ENCODE data around the gene DCDC1.

The DCDC1 gene

DNA sequence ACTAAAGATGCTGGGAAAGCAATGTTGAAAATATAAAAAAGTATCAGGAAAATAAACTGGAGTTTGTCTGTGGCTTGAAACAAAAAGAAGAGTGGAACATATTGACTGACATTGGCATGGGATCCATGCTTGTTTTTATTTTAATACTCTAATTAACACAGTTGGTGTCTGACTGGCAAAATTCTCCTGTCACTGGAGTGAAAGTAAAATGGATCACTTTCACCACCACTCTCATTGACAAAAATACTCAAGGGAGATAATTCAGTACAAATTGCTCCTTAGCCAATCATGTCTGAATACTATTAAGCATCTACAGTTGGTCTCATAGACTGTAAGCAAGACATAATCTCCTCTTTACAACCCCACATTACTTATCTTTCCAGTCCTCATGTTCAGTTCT is 101.8 kb downstream of the DCDC1 start:
- no peak for TF ChIP-seq CTCF (IDR thresholded peaks at IDR 0.05; ENCODE audit: unreplicated experiment in 3 of 3)
- H3K36me3 Mint-ChIP-seq (ENCODE audit: low read depth) = peaks cover 4% of the 10 kb centered on the region
- no peaks in the 10 kb centered on the region for H3K27me3 Mint-ChIP-seq (ENCODE audit: low read depth)
- no peak overlapping the region for H3K4me3 Mint-ChIP-seq
- H3K4me1 Mint-ChIP-seq = no peaks in the 10 kb centered on the region
- H3K9me3 Mint-ChIP-seq = peaks cover 12% of the 10 kb centered on the region
- no peak overlapping the region for H3K27ac Mint-ChIP-seq

DNA sequence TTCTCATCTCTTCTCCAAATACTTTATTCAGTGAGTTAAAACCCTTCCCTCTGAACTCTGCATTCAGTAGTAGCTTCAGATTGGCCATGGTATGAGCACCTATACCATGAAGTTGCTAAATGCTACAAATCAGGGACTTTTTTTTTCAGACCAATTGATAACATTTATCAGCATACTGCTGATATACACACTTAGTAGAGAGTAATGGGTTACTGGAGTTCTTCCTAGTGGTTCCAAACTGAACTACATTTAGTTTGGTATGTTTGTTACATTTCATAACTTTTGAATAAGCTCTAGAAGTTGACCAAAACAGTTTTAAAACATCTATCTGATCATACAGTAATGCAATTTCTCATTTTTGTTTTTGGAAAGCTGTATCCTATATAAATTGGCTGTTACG is 104.7 kb downstream of the DCDC1 start:
- Mint-ChIP-seq H3K27me3 (ENCODE audit: low read depth) (no peaks in the 10 kb centered on the region), H3K4me3 (no peak overlapping the region), H3K27ac (no peak overlapping the region)

DNA sequence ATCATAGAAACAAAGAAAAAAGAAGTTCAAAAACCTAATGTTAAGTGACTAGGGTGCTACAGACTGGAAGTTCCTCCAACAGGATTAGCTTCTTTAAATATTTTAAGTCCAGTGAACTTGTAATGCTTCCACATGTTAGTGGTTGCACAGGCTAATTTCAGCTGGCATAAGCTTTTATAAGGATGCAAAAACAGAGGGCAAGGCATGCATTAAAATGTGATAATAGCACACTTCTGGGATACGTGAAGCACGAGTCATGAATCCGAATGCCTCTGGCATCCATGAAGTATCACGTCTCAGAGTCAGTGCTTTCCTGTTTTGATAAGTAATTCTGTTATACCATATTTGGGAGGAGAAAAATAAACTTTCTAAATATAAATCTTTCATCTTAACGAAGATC is 106.8 kb downstream of the DCDC1 start:
- H3K27me3 Mint-ChIP-seq (ENCODE audit: low read depth) = no peaks in the 10 kb centered on the region
- no peaks in the 10 kb centered on the region for H3K9me3 Mint-ChIP-seq
- no peaks in the 10 kb centered on the region for H3K4me1 Mint-ChIP-seq
- no peaks in the 10 kb centered on the region for H3K36me3 Mint-ChIP-seq (ENCODE audit: low read depth)
- H3K4me3 Mint-ChIP-seq = no peak overlapping the region
- H3K27ac Mint-ChIP-seq = no peak overlapping the region
- no peak for TF ChIP-seq CTCF (IDR thresholded peaks at IDR 0.05; ENCODE audit: unreplicated experiment in 3 of 3)

More for the DNA sequence above, 104.7 kb downstream of the DCDC1 start:
- H3K4me1 Mint-ChIP-seq = no peaks in the 10 kb centered on the region
- TF ChIP-seq CTCF (IDR thresholded peaks at IDR 0.05; ENCODE audit: unreplicated experiment in 3 of 3) = no peak
- H3K36me3 Mint-ChIP-seq (ENCODE audit: low read depth) = no peaks in the 10 kb centered on the region
- no peaks in the 10 kb centered on the region for H3K9me3 Mint-ChIP-seq

GRCh38 chr11:31259797-31260196 is 109.7 kb downstream of the DCDC1 start:
- TF ChIP-seq CTCF (IDR thresholded peaks at IDR 0.05; ENCODE audit: unreplicated experiment in 3 of 3) = no peak
- no peaks in the 10 kb centered on the region for H3K36me3 Mint-ChIP-seq (ENCODE audit: low read depth)
- no peak overlapping the region for H3K4me3 Mint-ChIP-seq
- no peak overlapping the region for H3K27ac Mint-ChIP-seq
- H3K9me3 Mint-ChIP-seq = no peaks in the 10 kb centered on the region
- no peaks in the 10 kb centered on the region for H3K27me3 Mint-ChIP-seq (ENCODE audit: low read depth)
- no peaks in the 10 kb centered on the region for H3K4me1 Mint-ChIP-seq

DNA sequence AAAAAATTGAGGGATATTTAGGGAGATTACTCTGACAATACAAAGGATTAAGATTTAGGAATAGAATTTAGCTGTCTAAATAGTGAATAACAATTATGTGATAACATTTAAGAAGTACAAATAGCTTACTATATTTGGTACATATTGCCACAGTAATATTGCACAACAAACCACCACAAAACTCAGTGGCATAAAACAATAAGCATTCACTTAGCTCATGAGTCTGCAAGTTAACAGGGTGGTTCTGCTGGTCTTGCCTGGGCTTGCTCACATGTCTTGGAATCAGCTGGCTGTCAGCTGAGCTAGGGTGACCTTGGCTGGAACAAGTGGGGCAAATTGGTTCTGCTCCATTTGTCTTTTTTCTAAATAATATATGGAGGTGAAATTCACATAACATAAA is 115.1 kb downstream of the DCDC1 start:
- Mint-ChIP-seq H3K9me3 (no peaks in the 10 kb centered on the region), H3K4me1 (no peaks in the 10 kb centered on the region), H3K4me3 (no peak overlapping the region), H3K36me3 (ENCODE audit: low read depth) (no peaks in the 10 kb centered on the region), H3K27me3 (ENCODE audit: low read depth) (no peaks in the 10 kb centered on the region), H3K27ac (no peak overlapping the region)
- no peak for TF ChIP-seq CTCF (IDR thresholded peaks at IDR 0.05; ENCODE audit: unreplicated experiment in 3 of 3)

GRCh38 chr11:31248768-31249167 is 120.8 kb downstream of the DCDC1 start:
- H3K27me3 Mint-ChIP-seq (ENCODE audit: low read depth) = no peaks in the 10 kb centered on the region

More at GRCh38 chr11:31248768-31249167, 120.8 kb downstream of the DCDC1 start:
- Mint-ChIP-seq H3K36me3 (ENCODE audit: low read depth) (no peaks in the 10 kb centered on the region), H3K4me3 (no peak overlapping the region), H3K9me3 (no peaks in the 10 kb centered on the region), H3K4me1 (no peaks in the 10 kb centered on the region), H3K27ac (no peak overlapping the region)
- no peak for TF ChIP-seq CTCF (IDR thresholded peaks at IDR 0.05; ENCODE audit: unreplicated experiment in 3 of 3)

Measured in nephron (organoid).